ENCODE data around the gene MED1. TPM values are rescaled to one million over a fixed set of nuclear protein-coding genes. Genes with fewer than 3 reads are reported as not detected.
"Not testable (repeated sequence)": the region's sequence is repeated elsewhere in the genome, so short reads cannot be mapped to it uniquely, and the experiment has no call there.

The MED1 gene
- total RNA-seq, 1 experiment from 2014 or later, result 12.0 TPM

DNA sequence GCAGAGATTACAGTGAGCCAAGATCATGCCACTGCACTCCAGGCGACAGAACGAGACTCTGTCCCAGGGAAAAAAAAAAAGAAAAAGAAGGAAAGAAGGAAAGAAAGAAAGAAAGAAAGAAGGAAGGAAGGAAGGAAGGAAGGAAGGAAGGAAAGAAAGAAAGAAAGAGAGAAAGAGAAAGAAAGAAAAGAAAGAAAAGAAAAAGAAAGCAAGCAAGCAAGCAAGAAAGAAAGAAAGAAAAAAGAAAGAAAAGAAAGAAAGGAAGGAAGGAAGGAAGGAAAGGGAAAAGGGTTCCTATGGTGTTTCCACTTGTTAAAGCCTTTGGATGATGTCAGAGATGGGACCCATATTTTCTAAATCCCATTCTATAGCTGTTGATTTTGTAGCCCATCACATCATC is 11.2 kb downstream of the MED1 start:
- not testable (repeated sequence) for DNase-seq (ENCODE audit: low spot score)

DNA sequence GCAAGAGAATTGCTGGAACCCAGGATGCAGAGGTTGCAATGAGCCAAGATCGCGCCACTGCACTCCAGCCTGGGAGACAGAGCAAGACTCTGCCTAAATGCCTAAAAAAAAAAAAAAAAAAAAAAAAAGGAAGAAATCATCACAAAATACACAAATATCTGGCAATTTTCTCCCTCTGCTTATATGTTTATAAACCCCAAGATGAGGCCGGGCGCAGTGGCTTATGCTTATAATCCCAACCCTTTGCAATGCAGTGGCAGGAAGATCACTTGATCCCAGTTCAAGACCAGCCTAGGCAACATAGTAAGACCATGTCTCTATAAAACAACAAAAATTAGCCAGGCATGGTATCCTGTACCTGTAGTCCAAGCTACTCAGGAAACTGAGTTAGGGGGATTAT is 21.5 kb downstream of the MED1 start:
- DNase-seq (ENCODE audit: low spot score), result no peak

DNA sequence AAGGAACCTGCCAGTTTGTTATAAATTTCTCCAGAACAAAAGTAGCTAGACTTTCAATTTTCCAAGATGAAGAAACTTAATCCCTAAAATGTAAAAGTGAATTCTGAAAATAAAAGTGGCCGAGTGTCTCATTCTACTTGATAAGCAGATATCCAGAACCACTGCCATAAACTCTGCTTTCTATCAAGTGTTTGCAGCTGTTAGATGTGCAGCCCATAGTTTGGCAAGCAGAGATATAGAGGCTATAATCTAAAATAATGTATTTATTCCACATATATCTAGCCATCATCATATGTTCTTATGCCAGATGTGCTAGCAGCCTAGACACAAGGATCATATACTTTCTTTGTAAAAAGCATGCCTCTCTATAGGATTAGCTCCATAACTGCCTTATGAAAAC is 34.9 kb downstream of the MED1 start:
- DNase-seq (ENCODE audit: low spot score), result no peak

DNA sequence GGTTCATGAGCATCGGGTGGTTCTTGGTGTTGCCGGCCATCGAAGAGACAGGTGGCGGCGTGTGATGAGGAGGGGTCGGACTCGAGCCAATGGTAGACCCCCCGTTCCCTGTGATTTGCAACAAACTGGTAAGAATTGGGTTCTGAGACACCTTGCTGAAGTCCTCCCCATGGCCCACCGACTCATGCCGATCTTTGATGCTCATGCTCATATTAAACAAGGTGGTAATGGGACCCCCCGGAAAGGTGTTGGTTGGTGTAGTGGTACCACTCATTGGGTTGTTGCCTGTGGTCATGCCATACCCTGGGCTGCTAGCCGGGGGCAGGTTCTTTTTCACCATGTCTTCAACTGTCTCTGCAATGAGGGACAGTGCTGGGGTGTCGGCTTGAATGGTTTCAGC is 40.8 kb downstream of the MED1 start:
- DNase-seq (ENCODE audit: low spot score), result no peak

DNA sequence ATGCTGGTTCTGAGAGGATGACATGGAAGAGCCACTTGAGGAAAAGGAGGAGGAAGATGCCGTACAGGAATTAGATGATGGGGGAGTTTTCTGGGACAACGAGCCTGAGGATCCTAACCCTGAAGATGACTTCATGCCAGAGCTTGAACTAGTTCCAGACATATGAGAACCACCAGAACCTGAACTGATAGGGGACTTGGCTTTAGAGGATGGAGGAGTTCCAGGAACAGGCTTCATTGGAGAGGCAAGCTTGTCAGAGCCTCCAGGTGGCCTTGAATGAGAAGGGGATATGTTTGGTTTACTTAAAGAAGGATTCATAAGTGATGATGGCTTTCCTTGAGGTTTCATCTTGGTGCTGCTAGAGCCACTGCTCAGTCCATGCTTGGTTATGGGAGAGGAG is 42.7 kb downstream of the MED1 start:
- DNase-seq (ENCODE audit: low spot score), result no peak

DNA sequence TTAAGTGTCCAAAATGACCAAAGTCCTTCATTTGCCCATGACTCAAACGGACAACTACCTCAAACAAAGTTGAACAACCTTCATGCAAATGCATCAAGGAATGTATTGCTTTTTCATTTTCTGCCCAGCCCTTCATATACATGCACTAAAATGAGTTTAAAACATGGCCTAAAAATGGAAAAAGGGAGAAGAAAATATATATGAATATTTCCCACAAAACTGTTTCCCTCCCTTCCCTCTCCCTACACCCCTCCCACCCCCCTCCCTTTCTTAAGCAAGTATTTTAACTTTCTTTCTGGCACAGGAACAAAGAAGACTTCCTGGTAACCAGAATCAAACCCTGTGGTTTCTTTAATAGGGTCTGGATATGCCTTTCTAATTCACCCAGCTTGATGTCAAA is 44.1 kb downstream of the MED1 start:
- no peak for DNase-seq (ENCODE audit: low spot score)

DNA sequence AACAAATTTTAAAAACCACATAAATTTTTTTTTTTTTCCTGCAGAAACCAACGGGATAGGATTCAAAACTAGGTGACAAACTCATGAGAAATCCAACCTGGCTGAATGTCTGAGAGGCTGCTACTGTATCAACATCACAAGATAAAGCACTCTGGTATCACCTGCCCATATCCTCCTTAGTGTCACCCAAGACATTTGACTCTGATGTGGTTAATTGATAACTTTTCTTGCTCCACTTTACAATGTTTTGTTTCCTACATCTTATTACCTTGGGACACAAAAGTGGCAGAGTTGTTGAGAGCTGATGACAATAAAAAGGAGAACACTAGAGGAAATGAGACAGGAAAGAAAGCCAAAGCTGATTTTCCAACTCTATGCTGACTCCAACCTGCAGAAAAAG is 45.6 kb downstream of the MED1 start:
- no peak for DNase-seq (ENCODE audit: low spot score)

DNA sequence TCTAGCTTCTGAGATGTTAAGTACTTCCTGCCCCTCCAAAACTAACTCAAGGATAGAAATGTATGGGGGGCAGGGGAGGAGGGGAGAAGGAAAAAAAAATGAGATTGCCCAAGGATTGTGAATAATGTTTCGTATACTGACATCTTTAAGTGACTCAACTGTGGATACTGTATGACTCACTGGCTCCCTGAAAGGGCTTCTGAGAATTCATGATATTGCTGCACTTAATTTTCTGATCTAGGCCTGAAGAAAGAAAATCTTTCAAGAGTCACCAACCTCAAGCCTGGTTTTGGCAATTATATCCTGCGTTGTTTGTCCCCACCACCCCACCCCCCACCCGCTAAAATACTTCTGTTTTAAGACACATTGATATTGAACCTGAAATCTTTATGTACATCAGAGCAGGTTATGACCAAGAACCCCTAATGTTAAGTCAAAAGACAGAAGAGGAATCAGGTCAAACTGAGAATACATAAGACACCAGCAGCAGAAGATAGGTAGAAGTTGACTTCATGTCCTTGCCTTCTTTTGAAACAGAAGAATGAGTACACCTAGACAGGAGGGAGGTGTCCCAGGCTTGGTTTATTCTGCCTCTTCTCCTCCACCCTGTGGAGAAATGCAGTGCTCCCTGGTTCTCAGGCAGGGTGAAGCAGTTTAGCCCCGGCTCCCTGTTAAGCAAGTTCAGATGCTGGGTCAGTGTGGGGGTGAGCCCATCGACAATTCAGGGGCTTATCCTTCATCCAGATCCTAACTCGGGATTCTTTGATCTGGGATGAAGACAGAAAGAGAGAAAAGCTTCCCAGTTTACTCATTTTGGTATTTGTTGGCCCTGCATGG is 46.3 kb downstream of the MED1 start:
- no peak for DNase-seq (ENCODE audit: low spot score)

DNA sequence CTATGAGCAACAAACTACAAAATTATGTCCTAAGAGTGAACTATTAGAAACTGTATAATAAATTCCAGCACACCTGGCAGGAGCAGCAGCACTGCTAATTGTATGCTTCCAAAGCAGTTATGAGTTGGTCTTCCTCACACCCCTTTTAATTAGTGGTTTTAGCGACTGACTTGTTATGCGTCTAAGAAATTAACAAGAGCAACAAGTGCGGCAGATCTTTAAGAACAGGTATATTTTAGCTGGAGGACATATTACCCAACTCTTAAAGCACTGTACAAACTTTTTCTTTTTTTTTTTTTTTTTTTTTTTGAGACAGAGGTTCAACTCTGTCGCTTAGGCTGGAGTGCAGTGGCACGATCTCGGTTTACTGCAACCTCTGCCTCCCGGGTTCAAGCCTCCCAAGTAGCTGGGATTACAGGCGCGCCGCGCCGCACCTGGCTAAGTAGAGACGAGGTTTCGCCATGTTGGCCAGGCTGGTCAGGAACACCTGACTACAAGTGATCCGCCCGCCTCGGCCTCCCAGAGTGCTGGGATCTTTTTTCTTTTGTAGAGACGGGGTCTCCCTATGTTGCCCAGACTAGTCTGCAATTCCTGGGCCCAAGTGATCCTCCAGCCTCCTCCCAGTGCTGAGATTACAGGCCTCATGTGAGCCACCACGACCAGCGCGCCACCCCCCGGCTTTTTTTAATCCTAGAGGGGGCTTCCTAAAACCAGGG is 48.0 kb downstream of the MED1 start:
- no peak for DNase-seq (ENCODE audit: low spot score)

DNA sequence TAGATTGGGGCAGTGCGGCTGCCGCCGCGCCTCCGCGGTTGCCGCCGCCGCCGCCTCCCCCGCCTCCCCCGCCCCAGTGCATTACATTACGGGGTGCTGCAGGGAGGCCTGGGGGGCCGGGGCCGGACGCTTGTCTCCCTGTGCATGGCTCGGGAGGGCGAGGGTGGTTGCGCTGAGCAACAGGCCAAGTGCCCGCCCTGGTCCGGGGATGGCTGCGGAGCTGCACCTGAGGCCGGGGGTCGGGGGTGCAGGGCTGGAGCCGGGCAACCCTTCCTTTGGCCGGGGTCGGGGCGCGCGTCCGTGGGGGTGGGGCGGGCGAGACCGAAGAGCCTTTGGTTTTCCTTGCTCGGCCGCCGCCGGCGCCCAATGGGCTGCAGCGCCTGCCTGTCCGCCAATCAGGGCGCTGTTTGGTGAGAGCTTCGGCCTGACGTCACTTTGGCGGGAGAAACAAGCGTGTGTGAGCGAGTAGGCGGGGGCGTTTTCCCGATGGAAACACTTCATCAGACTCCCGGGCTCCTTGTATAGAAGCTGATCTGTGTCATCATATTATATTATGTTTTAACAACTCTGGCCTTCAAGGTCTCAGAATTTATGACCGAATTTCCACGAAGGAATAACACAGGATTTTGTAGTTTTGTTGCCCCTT is 48.7 kb downstream of the MED1 start:
- peak; percentile 95 for DNase-seq (ENCODE audit: low spot score)

DNA sequence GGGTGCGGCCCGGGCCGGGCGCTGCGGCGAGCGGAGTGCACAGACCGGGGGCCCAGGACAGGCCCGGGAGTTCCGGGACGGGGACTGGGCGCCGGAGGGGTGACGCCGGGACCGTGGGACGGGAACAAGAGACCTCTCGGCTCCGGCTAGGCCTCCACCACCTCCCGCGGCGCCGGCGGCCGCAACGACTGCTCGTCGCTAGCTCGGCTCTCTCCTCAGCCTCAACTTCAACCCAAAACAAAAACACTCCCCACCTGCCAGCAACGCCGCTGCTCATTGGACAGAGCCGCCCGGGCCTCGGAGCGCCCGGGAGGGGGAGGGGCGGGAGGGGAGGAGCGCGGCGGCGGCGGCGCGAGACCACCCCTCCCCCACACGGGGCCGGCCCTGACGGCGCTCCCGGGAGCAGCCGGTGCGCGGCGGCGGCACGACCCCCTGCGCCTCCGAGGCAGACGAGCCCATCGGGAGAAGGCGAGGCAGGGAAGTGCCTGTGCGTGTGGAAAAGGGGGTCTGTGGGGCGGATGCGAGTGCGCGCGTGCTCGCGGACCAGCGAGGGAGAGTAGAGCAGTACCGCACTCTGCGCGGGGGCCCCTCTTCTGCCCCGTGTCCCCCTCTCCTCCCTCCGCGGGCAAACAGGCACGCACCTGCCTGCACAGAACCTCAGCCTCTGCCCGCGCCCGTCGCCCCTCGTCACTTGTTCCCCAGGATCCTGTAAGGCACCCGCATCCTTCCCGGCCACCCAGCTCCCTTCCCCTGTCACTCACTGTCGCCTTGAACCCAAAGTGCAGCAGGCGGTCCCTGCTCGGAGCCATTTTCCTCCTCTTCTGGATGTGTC is 49.4 kb downstream of the MED1 start, which contains the start of gene FBXL20:
Gene FBXL20 (minus strand): TSS at position 215 of the 832 bp plus-strand sequence. CDS start 224 bp downstream, outside the sequence.
- DNase-seq (ENCODE audit: low spot score), result peak; percentile 91

DNA sequence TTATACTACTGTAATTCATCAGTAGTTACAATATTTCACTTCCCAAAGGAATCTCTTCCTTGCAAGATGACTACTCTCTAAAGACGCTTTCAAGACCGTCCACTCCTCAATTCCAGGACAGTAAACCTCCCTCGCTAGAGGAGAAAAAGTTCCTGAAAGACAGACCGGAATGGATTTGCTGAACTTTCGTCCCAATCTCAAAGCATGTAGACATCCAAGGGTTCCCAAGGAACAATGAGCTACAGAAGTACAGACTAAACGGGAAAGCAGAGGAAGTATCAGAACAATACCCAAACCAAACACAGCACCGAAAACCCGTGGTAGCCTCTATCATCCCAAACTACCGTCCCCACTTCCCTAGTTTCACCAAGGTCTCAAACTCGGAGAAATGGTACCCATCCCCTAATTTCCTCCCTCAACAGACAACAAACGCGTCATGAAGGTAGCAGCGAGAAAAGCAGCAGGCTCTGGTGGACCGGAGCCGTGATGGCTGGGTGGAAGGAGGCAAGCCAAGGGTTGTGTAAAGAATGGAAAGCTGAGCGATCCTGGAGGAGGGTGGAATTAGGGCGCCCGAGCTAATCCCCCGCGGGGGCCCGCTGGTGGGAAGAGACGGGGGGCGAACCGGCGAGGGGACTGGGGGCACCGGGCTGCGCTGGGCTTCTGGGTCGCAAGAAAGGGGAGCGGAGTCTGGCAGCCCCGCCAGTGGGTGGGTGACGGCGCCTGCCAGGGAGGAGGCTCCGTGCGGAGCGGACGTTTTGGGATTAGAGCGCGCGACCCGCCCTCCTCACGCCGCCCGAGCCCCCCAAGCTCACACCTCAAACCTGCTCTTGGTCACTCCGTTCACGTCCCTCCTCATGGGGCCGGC is 50.3 kb downstream of the MED1 start:
- DNase-seq (ENCODE audit: low spot score), result peak; percentile 30

DNA sequence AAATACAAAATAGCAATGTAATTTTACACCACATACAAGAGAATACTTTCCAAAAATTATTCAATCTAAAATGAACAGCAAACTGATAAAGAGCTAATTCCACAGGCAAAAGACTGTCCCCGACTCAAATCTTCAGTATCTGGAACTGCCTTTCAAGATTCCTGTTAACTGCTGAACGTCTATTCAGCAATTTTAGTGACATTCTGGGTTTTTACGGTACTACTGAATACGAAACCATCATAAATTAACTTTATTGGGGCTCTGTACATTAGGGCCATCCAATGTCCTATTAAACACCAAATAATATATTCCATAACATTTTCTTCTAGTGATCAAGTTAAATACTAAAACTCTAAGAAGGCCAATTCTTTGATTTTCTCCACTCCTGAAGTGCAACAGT is 51.3 kb downstream of the MED1 start:
- no peak for DNase-seq (ENCODE audit: low spot score)

DNA sequence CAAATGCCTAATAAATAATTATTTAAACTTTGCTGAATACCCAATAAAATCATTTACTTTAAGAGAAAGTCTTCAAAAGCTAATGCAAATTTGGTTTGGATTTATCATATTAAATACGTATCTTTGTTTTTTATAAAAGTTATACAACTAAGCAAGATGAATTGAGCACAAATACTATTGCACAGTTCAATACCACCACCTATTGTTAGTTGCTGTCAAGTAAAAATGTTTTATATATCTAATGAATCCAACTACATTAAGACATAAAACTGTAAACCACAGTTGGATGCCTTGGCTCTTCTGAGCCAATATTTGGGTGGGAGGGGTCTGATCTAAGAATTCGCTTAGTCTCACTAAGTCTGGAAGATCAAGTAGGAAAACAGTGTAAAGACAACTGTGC is 57.3 kb downstream of the MED1 start:
- peak; percentile 25 for DNase-seq (ENCODE audit: low spot score)

DNA sequence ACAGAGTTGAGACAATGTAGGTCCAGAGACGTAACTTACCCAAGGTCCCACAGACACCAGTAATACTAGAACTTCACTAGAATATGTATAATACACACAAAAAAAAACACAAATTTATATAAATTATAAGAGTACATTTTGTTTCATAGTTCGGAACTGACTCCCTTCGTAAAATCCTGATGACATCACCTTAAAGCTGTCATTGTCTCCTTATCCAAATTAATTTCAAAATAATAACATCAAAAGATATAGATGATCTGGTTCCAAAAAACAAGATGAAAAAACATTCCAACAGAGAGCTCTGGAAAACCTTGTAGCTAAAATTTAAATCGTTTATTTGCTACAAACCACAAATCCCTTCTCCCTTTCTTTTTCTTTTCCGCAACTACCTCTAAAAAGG is 59.6 kb downstream of the MED1 start:
- no peak for DNase-seq (ENCODE audit: low spot score)

DNA sequence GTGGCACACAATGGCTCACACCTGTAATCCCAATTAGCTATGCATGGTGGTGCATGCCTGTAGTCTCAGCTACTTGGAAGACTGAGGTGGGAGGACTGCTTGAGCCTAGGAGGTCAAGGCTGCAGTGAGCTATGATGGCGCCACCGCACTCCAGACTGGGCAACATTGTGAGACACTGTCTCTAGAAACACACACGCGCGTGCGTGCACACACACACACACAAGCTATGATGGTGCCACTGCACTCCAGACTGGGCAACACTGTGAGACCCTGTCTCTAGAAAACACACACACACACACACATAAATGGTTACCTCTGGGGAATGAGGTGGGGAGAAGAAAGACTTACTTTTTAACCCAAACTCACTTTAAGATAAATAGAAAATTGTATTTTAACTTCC is 66.0 kb downstream of the MED1 start:
- DNase-seq (ENCODE audit: low spot score), result no peak

DNA sequence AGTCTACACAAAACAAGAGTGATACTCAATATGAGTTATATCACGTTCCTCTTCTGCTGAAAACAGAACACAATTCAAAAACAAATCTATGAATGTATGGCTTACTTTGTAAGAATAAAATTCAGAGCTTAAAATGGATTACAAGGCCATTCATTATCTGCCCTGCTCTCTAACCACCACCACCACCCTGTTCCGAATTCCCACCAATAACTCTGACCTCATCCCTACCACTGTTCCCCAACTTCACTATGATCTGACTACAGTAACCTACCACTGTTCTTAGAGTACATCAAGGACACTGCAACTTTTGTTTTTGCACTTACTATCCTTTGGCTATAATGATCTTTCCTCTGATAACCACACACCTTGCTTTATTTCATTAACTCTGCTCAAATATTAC is 70.9 kb downstream of the MED1 start:
- no peak for DNase-seq (ENCODE audit: low spot score)

DNA sequence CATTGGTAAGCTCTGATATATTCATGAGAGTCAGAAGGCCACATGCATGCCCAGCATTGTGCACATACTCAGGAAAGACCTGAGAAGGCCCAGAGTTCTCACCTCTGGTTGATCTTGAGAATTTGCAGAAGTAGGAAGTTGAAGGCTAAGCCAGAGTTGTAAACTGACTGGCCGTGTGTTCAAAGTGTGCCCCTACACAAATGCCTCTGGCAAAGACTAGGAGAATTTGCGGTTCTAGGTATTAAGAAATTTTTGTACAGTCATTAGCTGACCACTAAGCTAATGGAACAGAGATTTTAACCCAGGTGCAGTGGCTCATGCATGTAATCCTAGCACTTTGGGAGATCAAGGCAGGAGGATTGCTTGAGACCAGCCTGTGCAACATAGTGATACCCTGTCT is 74.6 kb downstream of the MED1 start:
- DNase-seq (ENCODE audit: low spot score), result no peak

DNA sequence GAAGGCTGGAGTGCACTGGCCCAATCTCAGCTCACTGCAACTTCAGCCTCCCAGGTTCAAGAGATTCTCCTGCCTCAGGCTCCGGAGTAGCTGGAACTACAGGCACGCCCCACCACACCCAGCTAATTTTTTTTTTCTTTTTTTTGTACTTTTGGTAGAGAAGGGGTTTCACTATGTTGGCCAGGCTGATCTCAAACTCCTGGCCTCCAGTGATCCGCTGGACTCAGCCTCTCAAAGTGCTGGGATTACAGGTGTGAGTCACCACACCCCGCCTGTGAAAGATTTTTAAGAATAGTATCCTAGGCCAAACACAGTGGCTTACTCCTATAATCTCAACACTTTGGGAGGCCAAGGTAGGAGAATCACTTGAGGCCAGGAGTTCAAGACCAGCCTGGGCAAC is 83.3 kb downstream of the MED1 start:
- DNase-seq (ENCODE audit: low spot score), result not testable (repeated sequence)

DNA sequence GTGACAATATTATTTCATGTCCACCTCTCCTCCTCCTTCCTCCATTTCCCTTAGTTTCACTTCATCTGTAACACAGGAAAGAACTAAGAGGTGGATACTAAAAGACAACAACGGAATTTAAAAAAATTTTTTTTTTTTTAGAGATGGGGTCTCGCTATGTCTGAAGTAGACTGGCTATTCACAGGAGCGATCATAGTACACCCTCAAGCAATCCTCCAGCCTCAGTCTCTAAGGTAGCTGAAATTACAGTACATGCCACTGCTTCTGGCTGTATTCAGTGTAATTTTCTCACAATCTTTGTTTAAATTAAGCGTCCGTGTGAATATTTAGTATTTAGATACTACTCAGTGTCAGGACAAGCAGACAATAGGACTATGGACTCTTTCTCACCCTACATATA is 85.2 kb downstream of the MED1 start:
- DNase-seq (ENCODE audit: low spot score), result no peak

DNA sequence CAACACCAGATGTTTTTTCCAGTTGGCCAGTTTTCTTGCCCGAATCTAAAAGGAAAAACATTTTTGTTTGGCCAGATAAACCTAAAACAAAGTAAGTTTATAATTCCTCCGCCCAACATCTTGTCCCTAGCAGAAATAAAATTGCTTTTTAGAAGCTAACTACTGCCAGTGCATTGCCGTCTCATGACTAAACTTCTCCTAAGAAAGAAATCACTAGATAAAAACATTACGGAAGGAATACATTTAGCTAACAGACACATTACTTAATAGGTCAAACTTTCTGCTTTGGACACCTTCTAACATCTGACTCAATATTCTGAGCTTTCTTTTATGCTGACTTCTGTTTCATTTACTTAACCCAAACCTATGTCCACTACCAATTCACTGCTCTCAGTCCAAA is 85.8 kb downstream of the MED1 start:
- no peak for DNase-seq (ENCODE audit: low spot score)
